Liver (tissue), 9 donors: ENCODE results near the gene PRKN. TPM values are rescaled to one million over a fixed set of nuclear protein-coding genes. Genes with fewer than 3 reads are reported as not detected.

Experiments used
- DNase-seq: peaks from one replicate; pipeline ENCODE4 v3.0.0-alpha.2; 2017; ENCODE audit warnings: low spot score
- H3K27ac ChIP-seq, 2 donors: one replicate each; pipeline ENCODE4 v1.7.0; 2013; ENCODE audit warnings: inconsistent platforms in 2 of 2, low read length in 2 of 2, control low read depth in 1 of 2, low read depth in 1 of 2, mild to moderate bottlenecking in 1 of 2
- H3K27me3 ChIP-seq, 4 donors: one replicate each; pipeline versions ENCODE4 v1.6.1 to v1.7.0; 2013; ENCODE audit warnings: low read length in 3 of 4, inconsistent platforms in 1 of 4, mild to moderate bottlenecking in 1 of 4, moderate library complexity in 1 of 4; ENCODE audit not compliant: control insufficient read depth in 4 of 4, insufficient read depth in 4 of 4
- H3K36me3 ChIP-seq, 4 donors: one replicate each; pipeline versions ENCODE4 v1.6.1 to v1.7.0; 2013; ENCODE audit warnings: low read length in 3 of 4, mild to moderate bottlenecking in 3 of 4, low read depth in 1 of 4, moderate library complexity in 1 of 4; ENCODE audit not compliant: control insufficient read depth in 4 of 4, insufficient read depth in 3 of 4
- H3K4me1 ChIP-seq, 4 donors: one replicate each; pipeline versions ENCODE4 v1.6.1 to v1.7.0; 2013; ENCODE audit warnings: low read length in 3 of 4, mild to moderate bottlenecking in 3 of 4, moderate library complexity in 1 of 4; ENCODE audit not compliant: control insufficient read depth in 4 of 4, insufficient read depth in 4 of 4
- H3K4me3 ChIP-seq, 3 donors: one replicate each; pipeline versions ENCODE4 v1.6.1 to v1.7.0; 2013; ENCODE audit warnings: low read length in 3 of 3, control low read depth in 1 of 3, low read depth in 1 of 3, mild to moderate bottlenecking in 1 of 3
- H3K9ac ChIP-seq, 2 donors: one replicate each; pipeline ENCODE4 v1.7.0; 2013; ENCODE audit warnings: low read length in 2 of 2, mild to moderate bottlenecking in 2 of 2, moderate library complexity in 2 of 2, control low read depth in 1 of 2, low read depth in 1 of 2
- H3K9me3 ChIP-seq, 4 donors: one replicate each; pipeline versions ENCODE4 v1.6.1 to v1.7.0; 2013; ENCODE audit warnings: low read length in 3 of 4; ENCODE audit not compliant: control insufficient read depth in 4 of 4
- ATF3 ChIP-seq: IDR thresholded peaks from 2 replicates; pipeline ENCODE4 v1.6.1; 2016; ENCODE audit warnings: antibody characterized with exemption
- CTCF ChIP-seq: fragments of 150-350 bp; IDR thresholded peaks from 2 replicates; pipeline ENCODE4 v1.5.1; 2017; ENCODE audit warnings: improper control_type of control experiment, low read depth, low read length; ENCODE audit not compliant: missing input control
- EGR1 ChIP-seq, 2 donors: IDR thresholded peaks; 2 replicates each; pipeline ENCODE4 v1.6.1; 2016 to 2018; ENCODE audit warnings: antibody characterized with exemption in 2 of 2, low read depth in 2 of 2
- FOXA1 ChIP-seq: IDR thresholded peaks from 2 replicates; pipeline ENCODE4 v1.6.1; 2016; ENCODE audit warnings: antibody characterized with exemption
- FOXA2 ChIP-seq: IDR thresholded peaks from 2 replicates; pipeline ENCODE4 v1.6.1; 2016; ENCODE audit warnings: antibody characterized with exemption
- GABPA ChIP-seq, 2 donors: IDR thresholded peaks in 1 of 2; conservative IDR thresholded peaks in 1 of 2; 2 replicates each; pipeline ENCODE4 v1.6.1; 2016; ENCODE audit warnings: antibody characterized with exemption in 2 of 2, mild to moderate bottlenecking in 1 of 2, moderate library complexity in 1 of 2
- HNF4A ChIP-seq, 2 donors: conservative IDR thresholded peaks; 2 replicates each; pipeline ENCODE4 v1.6.1; 2016; ENCODE audit warnings: antibody characterized with exemption in 2 of 2, mild to moderate bottlenecking in 2 of 2
- HNF4G ChIP-seq: IDR thresholded peaks from 2 replicates; pipeline ENCODE4 v1.6.1; 2016; ENCODE audit warnings: antibody characterized with exemption
- JUND ChIP-seq, 2 donors: IDR thresholded peaks; 2 replicates each; pipeline ENCODE4 v1.6.1; 2016; ENCODE audit warnings: antibody characterized with exemption in 2 of 2
- NR2F2 ChIP-seq: IDR thresholded peaks from 2 replicates; pipeline ENCODE4 v1.6.1; 2016; ENCODE audit warnings: antibody characterized with exemption
- RAD21 ChIP-seq, 2 donors: IDR thresholded peaks; 2 replicates each; pipeline ENCODE4 v1.6.1; 2016; ENCODE audit warnings: antibody characterized with exemption in 2 of 2, mild to moderate bottlenecking in 2 of 2
- RXRA ChIP-seq, 2 donors: IDR thresholded peaks; 2 replicates each; pipeline ENCODE4 v1.6.1; 2017 to 2018; ENCODE audit warnings: antibody characterized with exemption in 2 of 2, mild to moderate bottlenecking in 1 of 2
- SP1 ChIP-seq: IDR thresholded peaks from 2 replicates; pipeline ENCODE4 v1.6.1; 2018; ENCODE audit warnings: antibody characterized with exemption, mild to moderate bottlenecking
- TAF1 ChIP-seq: conservative IDR thresholded peaks from 2 replicates; pipeline ENCODE4 v1.6.1; 2016; ENCODE audit warnings: antibody characterized with exemption, mild to moderate bottlenecking
- YY1 ChIP-seq: IDR thresholded peaks from 2 replicates; pipeline ENCODE4 v1.6.1; 2016; ENCODE audit warnings: antibody characterized with exemption, mild to moderate bottlenecking
- WGBS: extraction: QIAGEN DNeasy Blood & Tissue Kit; methylation state at CpG from one replicate; pipeline ENCODE4 v1.1.7; 2013; 5-methylcytosine and 5-hydroxymethylcytosine counted together
- polyA plus RNA-seq, 2 donors: library from polyadenylated mRNA; stranded (reverse) in 1 of 2; unstranded in 1 of 2; fragments of 200-250 nt in 1 of 2; fragments of >200 nt in 1 of 2; fragmentation: Nextera tagmentation in 1 of 2; extraction: Ambion mirVana in 1 of 2; gene quantifications; one replicate each; pipeline versions ENCODE4 v1.2.1 to v1.2.3, GENCODE V29; 2013 to 2015
- total RNA-seq, 2 donors: library from RNA; depleted of rRNA; stranded (reverse); fragments of >200 nt; gene quantifications; one replicate each; pipeline ENCODE4 v1.2.3, GENCODE V29; 2014
- TF ChIP-seq, protein P1 (sequence below): IDR thresholded peaks from 2 replicates; pipeline ENCODE4 v1.6.1; 2016; ENCODE audit warnings: antibody characterized with exemption, mild to moderate bottlenecking
- TF ChIP-seq, protein P2 (sequence below): IDR thresholded peaks from 2 replicates; pipeline ENCODE4 v1.6.1; 2016; ENCODE audit warnings: antibody characterized with exemption
- TF ChIP-seq, protein P3 (sequence below): IDR thresholded peaks from 2 replicates; pipeline ENCODE4 v1.6.1; 2016; ENCODE audit warnings: antibody characterized with exemption
- donor health status: healthy.
- donor health status: healthy.
- donor health status: healthy.
- donor health status: healthy.
- donor health status: healthy.

PRKN gene
- total and polyA plus RNA-seq, 4 donors = 0.47 to 4.1 (median 3.2) TPM

DNA sequence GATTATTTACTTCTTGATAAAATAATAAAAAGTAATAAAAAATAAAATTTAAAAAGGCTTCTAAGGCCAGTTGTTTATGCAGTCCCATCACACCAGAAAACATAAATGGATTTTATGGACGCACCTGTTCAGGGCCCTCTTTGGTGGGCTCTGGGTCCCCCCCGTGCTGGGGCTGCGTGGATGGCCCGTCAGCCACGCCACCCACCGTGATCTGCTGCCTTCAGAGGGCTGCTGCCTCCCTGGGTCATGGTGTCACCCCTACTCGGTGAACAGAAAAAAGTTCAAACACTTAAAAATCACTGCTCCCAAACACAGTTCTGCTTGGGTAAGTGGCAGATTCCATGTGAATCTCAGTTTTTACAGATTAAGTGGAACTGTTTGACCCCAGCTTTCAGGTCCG is 1006.1 kb downstream of the PRKN start:
- DNase-seq = no peak
- no peaks in the 10 kb centered on the region for H3K9me3 ChIP-seq
- no peak for TF ChIP-seq TAF1
- no peak for TF ChIP-seq JUND (IDR thresholded peaks at IDR 0.05)
- TF ChIP-seq CTCF = no peak
- TF ChIP-seq NR2F2 = no peak
- TF ChIP-seq RXRA (IDR thresholded peaks at IDR 0.05) = no peak
- TF ChIP-seq, protein P1, sequence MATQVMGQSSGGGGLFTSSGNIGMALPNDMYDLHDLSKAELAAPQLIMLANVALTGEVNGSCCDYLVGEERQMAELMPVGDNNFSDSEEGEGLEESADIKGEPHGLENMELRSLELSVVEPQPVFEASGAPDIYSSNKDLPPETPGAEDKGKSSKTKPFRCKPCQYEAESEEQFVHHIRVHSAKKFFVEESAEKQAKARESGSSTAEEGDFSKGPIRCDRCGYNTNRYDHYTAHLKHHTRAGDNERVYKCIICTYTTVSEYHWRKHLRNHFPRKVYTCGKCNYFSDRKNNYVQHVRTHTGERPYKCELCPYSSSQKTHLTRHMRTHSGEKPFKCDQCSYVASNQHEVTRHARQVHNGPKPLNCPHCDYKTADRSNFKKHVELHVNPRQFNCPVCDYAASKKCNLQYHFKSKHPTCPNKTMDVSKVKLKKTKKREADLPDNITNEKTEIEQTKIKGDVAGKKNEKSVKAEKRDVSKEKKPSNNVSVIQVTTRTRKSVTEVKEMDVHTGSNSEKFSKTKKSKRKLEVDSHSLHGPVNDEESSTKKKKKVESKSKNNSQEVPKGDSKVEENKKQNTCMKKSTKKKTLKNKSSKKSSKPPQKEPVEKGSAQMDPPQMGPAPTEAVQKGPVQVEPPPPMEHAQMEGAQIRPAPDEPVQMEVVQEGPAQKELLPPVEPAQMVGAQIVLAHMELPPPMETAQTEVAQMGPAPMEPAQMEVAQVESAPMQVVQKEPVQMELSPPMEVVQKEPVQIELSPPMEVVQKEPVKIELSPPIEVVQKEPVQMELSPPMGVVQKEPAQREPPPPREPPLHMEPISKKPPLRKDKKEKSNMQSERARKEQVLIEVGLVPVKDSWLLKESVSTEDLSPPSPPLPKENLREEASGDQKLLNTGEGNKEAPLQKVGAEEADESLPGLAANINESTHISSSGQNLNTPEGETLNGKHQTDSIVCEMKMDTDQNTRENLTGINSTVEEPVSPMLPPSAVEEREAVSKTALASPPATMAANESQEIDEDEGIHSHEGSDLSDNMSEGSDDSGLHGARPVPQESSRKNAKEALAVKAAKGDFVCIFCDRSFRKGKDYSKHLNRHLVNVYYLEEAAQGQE = no peak
- TF ChIP-seq EGR1 (IDR thresholded peaks at IDR 0.05; ENCODE audit: low read depth in 2 of 2) = no peak
- no peak for TF ChIP-seq FOXA1
- TF ChIP-seq RAD21 (IDR thresholded peaks at IDR 0.05) = no peak
- TF ChIP-seq, protein P2, sequence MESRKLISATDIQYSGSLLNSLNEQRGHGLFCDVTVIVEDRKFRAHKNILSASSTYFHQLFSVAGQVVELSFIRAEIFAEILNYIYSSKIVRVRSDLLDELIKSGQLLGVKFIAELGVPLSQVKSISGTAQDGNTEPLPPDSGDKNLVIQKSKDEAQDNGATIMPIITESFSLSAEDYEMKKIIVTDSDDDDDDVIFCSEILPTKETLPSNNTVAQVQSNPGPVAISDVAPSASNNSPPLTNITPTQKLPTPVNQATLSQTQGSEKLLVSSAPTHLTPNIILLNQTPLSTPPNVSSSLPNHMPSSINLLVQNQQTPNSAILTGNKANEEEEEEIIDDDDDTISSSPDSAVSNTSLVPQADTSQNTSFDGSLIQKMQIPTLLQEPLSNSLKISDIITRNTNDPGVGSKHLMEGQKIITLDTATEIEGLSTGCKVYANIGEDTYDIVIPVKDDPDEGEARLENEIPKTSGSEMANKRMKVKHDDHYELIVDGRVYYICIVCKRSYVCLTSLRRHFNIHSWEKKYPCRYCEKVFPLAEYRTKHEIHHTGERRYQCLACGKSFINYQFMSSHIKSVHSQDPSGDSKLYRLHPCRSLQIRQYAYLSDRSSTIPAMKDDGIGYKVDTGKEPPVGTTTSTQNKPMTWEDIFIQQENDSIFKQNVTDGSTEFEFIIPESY = no peak
- TF ChIP-seq ATF3 = no peak
- no peaks in the 10 kb centered on the region for H3K27me3 ChIP-seq
- H3K36me3 ChIP-seq = no peaks in the 10 kb centered on the region
- H3K4me3 ChIP-seq = no peak overlapping the region
- no peak overlapping the region for H3K27ac ChIP-seq
- WGBS = 85% methylated on average over 8 of the region's 8 CpGs
- no peaks in the 10 kb centered on the region for H3K4me1 ChIP-seq
- no peak overlapping the region for H3K9ac ChIP-seq

GRCh38 chr6:161716176-161716575 is 1011.4 kb downstream of the PRKN start:
- WGBS = 55% methylated on average over 3 of the region's 3 CpGs
- no peaks in the 10 kb centered on the region for H3K4me1 ChIP-seq
- TF ChIP-seq JUND (IDR thresholded peaks at IDR 0.05) = no peak
- TF ChIP-seq, protein P2 = no peak
- no peak for TF ChIP-seq YY1
- TF ChIP-seq RXRA (IDR thresholded peaks at IDR 0.05) = no peak
- TF ChIP-seq, protein P1 = no peak
- no peak for TF ChIP-seq ATF3
- TF ChIP-seq, protein P3, sequence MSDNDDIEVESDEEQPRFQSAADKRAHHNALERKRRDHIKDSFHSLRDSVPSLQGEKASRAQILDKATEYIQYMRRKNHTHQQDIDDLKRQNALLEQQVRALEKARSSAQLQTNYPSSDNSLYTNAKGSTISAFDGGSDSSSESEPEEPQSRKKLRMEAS = no peak
- TF ChIP-seq FOXA1 = no peak
- no peak for TF ChIP-seq SP1
- no peak for TF ChIP-seq HNF4G
- no peak for TF ChIP-seq EGR1 (IDR thresholded peaks at IDR 0.05; ENCODE audit: low read depth in 2 of 2)
- no peak for TF ChIP-seq HNF4A (conservative IDR thresholded peaks at IDR 0.05)
- no peak for TF ChIP-seq RAD21 (IDR thresholded peaks at IDR 0.05)
- TF ChIP-seq FOXA2 = no peak
- TF ChIP-seq GABPA (IDR thresholded peaks at IDR 0.05 in 1 of 2, conservative IDR thresholded peaks at IDR 0.05 in 1 of 2) = no peak
- no peak for TF ChIP-seq NR2F2
- TF ChIP-seq TAF1 = no peak

More at GRCh38 chr6:161716176-161716575, 1011.4 kb downstream of the PRKN start:
- H3K36me3 ChIP-seq = no peaks in the 10 kb centered on the region
- H3K9me3 ChIP-seq = no peaks in the 10 kb centered on the region
- no peak overlapping the region for H3K4me3 ChIP-seq
- no peaks in the 10 kb centered on the region for H3K27me3 ChIP-seq
- H3K9ac ChIP-seq = no peak overlapping the region
- H3K27ac ChIP-seq = no peak overlapping the region
- DNase-seq = no peak
